ENCODE data around the gene BRAF.

BRAF gene

DNA sequence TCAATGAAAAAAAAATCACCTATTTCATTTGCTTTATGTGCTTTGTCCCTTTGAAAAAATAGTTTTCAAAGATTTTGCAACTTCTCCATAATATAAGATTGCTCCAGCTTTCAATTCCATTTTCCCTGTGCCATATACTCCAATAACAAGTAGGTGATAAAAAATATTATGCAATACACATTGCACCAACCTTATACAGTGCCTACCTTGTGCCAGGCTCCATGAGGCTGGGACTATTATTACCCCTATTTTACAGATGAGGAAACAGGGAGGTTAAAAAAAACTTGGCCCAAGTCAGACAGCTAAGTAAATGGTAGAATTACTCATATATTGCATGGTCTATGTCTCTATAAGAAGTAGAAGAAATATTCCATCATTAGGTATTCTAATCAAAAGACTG, 57.8 kb downstream of the BRAF start:
- DNase-seq (ENCODE audit: low read depth): no peak
- H3K4me3 ChIP-seq (ENCODE audit: low read depth, low read length): no peak overlapping the region
- in situ Hi-C loops (cut with HindIII; ENCODE audit: low sequenced_read_pairs): no loop called here
- TF ChIP-seq, protein P1, sequence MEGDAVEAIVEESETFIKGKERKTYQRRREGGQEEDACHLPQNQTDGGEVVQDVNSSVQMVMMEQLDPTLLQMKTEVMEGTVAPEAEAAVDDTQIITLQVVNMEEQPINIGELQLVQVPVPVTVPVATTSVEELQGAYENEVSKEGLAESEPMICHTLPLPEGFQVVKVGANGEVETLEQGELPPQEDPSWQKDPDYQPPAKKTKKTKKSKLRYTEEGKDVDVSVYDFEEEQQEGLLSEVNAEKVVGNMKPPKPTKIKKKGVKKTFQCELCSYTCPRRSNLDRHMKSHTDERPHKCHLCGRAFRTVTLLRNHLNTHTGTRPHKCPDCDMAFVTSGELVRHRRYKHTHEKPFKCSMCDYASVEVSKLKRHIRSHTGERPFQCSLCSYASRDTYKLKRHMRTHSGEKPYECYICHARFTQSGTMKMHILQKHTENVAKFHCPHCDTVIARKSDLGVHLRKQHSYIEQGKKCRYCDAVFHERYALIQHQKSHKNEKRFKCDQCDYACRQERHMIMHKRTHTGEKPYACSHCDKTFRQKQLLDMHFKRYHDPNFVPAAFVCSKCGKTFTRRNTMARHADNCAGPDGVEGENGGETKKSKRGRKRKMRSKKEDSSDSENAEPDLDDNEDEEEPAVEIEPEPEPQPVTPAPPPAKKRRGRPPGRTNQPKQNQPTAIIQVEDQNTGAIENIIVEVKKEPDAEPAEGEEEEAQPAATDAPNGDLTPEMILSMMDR (IDR thresholded peaks at IDR 0.05; ENCODE audit: low read depth, low read length, missing control alignments): no peak

DNA sequence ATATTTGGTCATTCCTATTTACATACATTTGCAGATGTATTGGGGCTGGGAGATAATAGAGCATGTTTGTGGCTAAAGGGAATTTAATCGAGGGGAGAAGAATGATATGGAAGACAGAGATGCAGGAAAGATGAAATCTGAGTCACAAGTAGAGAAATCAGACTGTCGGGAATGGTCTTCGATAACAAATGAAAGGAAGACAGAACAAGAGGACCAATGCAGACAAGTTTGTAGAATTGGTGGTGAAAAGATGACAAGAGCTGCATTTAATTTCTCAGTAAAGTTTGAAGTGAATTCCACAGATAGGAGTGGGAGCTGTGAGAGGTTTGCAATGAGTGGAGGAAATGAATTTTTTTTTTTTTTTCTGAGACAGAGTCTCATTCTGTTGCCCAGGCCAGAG, 60.0 kb downstream of the BRAF start:
- in situ Hi-C loops (cut with HindIII; ENCODE audit: low sequenced_read_pairs): no loop called here
- H3K4me3 ChIP-seq (ENCODE audit: low read depth, low read length): no peak overlapping the region
- DNase-seq (ENCODE audit: low read depth): no peak
- TF ChIP-seq, protein P1 (IDR thresholded peaks at IDR 0.05; ENCODE audit: low read depth, low read length, missing control alignments): no peak

DNA sequence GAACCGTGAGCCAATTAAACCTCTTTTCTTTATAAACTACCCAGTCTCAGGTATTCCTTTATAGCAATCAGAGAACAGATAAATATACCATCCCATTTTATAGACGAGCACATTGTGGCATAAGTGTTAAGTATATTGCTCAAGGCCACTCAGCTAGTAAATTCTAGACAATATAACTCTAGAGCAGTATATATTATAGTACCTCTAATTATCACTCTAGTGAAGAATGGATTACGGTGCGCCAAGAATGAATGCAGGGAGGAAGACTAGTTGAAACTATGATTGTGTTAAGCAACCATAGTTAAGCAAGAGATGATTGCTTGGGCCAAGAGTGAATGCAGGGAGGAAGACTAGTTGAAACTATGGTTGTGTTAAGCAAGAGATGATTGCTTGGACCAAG, 60.9 kb downstream of the BRAF start:
- TF ChIP-seq, protein P1 (IDR thresholded peaks at IDR 0.05; ENCODE audit: low read depth, low read length, missing control alignments): no peak
- no peak for DNase-seq (ENCODE audit: low read depth)
- in situ Hi-C loops (cut with HindIII; ENCODE audit: low sequenced_read_pairs): no loop called here
- no peak overlapping the region for H3K4me3 ChIP-seq (ENCODE audit: low read depth, low read length)

DNA sequence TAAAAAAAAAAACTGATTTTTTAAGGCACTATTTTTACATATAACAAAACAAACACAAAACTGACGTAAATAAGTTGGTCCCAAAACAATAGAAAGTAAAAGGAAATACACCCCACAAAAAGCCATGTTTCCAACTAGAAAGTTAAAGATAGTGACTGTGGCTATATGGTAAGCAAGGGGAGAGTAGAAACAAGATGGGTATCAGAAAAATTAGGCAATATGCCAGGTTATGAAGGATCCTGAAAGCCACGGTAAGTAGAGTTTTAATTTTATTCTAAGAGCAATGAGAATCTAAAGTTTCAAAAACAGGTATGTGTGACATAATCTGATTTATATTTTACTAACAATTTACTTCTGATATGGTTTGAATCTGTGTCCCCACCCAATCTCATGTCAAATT, 61.5 kb downstream of the BRAF start:
- in situ Hi-C loops (cut with HindIII; ENCODE audit: low sequenced_read_pairs): no loop called here
- TF ChIP-seq, protein P1 (IDR thresholded peaks at IDR 0.05; ENCODE audit: low read depth, low read length, missing control alignments): no peak
- no peak for DNase-seq (ENCODE audit: low read depth)
- no peak overlapping the region for H3K4me3 ChIP-seq (ENCODE audit: low read depth, low read length)

DNA sequence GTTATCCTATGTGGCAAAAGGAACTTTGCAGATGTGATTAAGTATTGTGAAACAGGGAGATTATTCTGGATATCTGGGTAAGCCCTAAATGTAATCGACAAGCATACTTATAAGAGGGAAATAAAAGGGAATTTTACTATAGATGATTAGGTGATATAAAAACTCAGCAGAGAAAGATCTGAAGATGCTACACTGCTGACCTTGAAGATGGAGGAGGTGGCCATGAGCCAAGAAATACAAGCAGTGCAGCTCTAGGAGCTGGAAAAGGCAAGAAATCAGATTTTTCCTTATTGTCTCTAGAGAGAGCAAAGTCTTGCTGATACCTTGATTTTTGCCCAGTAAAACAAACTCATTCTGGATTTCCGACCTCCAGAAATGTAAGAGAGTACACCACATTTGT, 67.7 kb downstream of the BRAF start:
- TF ChIP-seq, protein P1 (IDR thresholded peaks at IDR 0.05; ENCODE audit: low read depth, low read length, missing control alignments): no peak
- no peak overlapping the region for H3K4me3 ChIP-seq (ENCODE audit: low read depth, low read length)
- in situ Hi-C loops (cut with HindIII; ENCODE audit: low sequenced_read_pairs): no loop called here
- DNase-seq (ENCODE audit: low read depth): no peak

DNA sequence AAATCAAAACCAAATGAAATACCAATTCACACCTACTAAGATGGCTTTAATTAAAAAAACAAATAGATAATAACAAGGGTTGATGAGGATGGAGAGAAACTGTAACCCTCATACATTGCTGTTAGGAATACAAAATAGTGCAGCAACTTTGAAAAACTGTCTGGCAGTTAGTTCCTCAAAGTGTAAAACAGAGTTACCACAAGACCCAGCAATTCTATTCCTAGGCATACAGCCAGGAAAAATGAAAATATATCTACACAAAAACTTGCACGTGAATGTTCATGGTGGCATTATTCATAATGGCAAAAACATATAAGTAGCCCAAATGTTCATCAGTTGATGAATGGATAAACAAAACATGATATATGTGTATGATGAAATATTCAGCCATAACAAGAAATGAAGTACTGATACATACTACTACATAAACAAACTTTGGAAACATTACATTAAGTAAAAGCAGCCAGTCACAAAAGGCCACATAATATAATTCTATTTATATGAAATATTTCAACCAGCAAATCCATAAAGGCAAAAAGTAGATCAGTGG, 83.5 kb downstream of the BRAF start:
- no peak overlapping the region for H3K4me3 ChIP-seq (ENCODE audit: low read depth, low read length)
- in situ Hi-C loops (cut with HindIII; ENCODE audit: low sequenced_read_pairs): no loop called here
- no peak for DNase-seq (ENCODE audit: low read depth)
- TF ChIP-seq, protein P1 (IDR thresholded peaks at IDR 0.05; ENCODE audit: low read depth, low read length, missing control alignments): no peak

DNA sequence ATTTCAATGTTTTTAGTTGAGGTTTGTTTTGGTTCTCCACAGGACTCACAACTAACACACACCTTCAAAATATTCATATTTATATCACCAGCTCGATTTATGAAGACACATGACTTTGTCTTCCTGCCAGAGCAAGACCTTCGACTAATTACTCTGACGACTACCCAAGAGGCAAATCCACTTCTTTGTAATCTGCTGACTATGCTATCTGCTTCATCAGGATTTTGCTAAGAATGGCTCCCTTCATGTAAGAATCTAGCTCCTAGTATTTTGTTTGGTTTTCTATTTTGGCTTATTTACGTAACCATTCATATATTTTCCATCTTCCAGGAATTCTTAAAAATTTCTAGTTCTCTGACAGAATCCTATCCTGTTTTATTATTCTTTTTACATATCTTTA, 93.0 kb downstream of the BRAF start:
- TF ChIP-seq, protein P1 (IDR thresholded peaks at IDR 0.05; ENCODE audit: low read depth, low read length, missing control alignments): no peak
- DNase-seq (ENCODE audit: low read depth): no peak
- no peak overlapping the region for H3K4me3 ChIP-seq (ENCODE audit: low read depth, low read length)
- in situ Hi-C loops (cut with HindIII; ENCODE audit: low sequenced_read_pairs): no loop called here
